IgD-negative memory B cell (primary cell): ENCODE measurements around the gene GLIS1. TPM values are rescaled to one million over a fixed set of nuclear protein-coding genes. Genes with fewer than 3 reads are reported as not detected.

Experiments used
- H3K27ac Mint-ChIP-seq, 3 donors: one replicate each; pipeline ENCODE4 v1.8.0; 2020 to 2022; ENCODE audit warnings: mild to moderate bottlenecking in 3 of 3, mixed read lengths in 3 of 3, moderate library complexity in 1 of 3
- H3K27me3 Mint-ChIP-seq: one replicate; pipeline ENCODE4 v1.8.0; 2021; ENCODE audit warnings: mixed read lengths
- H3K36me3 Mint-ChIP-seq: one replicate; pipeline ENCODE4 v1.8.0; 2020; ENCODE audit warnings: mild to moderate bottlenecking, mixed read lengths
- H3K4me1 Mint-ChIP-seq, 3 donors: one replicate each; pipeline ENCODE4 v1.8.0; 2020 to 2022; ENCODE audit warnings: mixed read lengths in 3 of 3, mild to moderate bottlenecking in 1 of 3
- H3K4me3 Mint-ChIP-seq, 4 donors: one replicate each; pipeline ENCODE4 v1.8.0; 2020 to 2022; ENCODE audit warnings: mild to moderate bottlenecking in 4 of 4, mixed read lengths in 4 of 4, moderate library complexity in 3 of 4
- H3K9me3 Mint-ChIP-seq, 3 donors: one replicate each; pipeline ENCODE4 v1.8.0; 2020 to 2021; ENCODE audit warnings: mixed read lengths in 3 of 3, mild to moderate bottlenecking in 1 of 3
- polyA plus RNA-seq: library from polyadenylated mRNA; unstranded; fragments of 300-500 nt; fragmentation: Illumina TruSeq; gene quantifications from one replicate; pipeline ENCODE4 v1.2.3, GENCODE V29; 2021

Gene GLIS1
- polyA plus RNA-seq, 1 donor from 2014 or later = not detected

GRCh38 chr1:53578358-53578757, 160.6 kb downstream of the GLIS1 start:
- peaks cover 11% of the 10 kb centered on the region for H3K27me3 Mint-ChIP-seq
- H3K4me1 Mint-ChIP-seq = no peaks in the 10 kb centered on the region
- no peak overlapping the region for H3K27ac Mint-ChIP-seq
- H3K9me3 Mint-ChIP-seq = no peaks in the 10 kb centered on the region
- no peak overlapping the region for H3K4me3 Mint-ChIP-seq
- H3K36me3 Mint-ChIP-seq = no peaks in the 10 kb centered on the region

- Mint-ChIP-seq H3K4me1 (no peaks in the 10 kb centered on the region), H3K4me3 (peak overlapping the region in 1 of 4 donors; percentile 39)
These were observed 161.2 kb downstream of the GLIS1 start for GRCh38 chr1:53577761-53578100.

DNA sequence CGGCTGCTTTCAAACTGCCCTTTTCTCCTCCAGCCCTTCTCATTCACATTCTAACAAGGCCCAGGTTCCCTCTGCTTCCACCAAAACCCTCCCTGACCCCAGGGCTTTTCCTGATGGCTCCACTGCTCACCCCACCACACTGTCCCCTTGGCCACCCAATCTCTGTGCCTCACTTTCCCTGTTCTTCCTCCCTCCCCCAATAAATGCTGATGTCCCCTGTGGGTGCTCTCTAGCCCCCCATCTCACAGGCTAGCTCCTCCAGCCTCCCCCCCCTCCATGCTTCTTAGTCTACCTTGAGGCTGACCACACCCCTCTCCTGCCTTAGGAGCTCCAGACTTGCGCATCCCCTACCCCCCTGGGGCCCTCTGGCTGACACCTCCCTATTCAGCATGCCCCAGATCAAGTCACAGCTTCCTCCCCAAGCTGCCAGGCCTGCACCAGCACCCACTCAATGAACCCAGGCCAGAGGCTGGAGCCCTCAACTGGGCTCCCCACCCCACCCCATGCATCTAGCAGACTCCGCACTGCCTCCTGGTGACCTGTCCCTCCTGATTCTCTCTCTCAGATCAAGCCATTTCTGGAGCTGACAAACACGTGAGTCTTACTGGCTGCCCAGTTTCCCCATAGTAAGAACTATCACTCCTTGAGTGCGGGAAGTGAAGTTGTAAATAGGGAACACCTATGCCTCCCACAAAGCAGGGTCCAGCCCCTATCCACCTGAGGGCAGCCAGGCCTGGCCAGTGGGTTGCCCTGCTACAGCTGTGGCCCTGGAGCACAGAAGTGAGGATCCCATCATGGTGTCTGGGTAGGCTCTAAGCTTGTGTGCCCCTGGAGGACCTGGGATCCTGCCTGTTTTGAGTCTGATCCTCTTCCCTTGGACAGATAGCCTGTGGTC, 161.9 kb downstream of the GLIS1 start:
- no peaks in the 10 kb centered on the region for H3K9me3 Mint-ChIP-seq
- H3K36me3 Mint-ChIP-seq = no peaks in the 10 kb centered on the region
- peaks cover 15% of the 10 kb centered on the region for H3K27me3 Mint-ChIP-seq
- H3K27ac Mint-ChIP-seq = no peak overlapping the region
- peak overlapping the region in 1 of 4 donors; percentile 88 for H3K4me3 Mint-ChIP-seq
- H3K4me1 Mint-ChIP-seq = no peaks in the 10 kb centered on the region

More at GRCh38 chr1:53577761-53578100, 161.2 kb downstream of the GLIS1 start:
- H3K36me3 Mint-ChIP-seq = no peaks in the 10 kb centered on the region
- no peaks in the 10 kb centered on the region for H3K9me3 Mint-ChIP-seq
- peaks cover 13% of the 10 kb centered on the region for H3K27me3 Mint-ChIP-seq
- no peak overlapping the region for H3K27ac Mint-ChIP-seq

DNA sequence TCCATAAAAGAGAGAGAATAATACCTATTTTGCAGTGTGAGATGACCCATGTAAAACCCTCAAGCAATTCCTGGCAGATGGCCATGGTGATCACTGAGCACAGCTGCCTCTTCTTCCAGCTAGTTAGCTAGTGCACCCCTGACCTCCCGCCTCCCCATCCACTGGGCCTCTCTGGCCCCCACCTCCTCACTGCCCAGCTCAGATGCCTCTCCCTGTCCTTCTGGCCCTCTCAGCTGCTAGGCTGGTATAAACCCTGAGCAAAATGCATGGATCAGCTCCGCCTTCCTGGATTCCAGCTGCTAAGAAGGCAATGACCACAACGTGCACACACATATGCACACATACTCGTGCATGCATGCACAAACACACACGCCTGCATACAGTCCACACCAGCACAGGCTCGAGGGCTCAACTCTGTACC, 162.6 kb downstream of the GLIS1 start:
- no peak overlapping the region for H3K27ac Mint-ChIP-seq

DNA sequence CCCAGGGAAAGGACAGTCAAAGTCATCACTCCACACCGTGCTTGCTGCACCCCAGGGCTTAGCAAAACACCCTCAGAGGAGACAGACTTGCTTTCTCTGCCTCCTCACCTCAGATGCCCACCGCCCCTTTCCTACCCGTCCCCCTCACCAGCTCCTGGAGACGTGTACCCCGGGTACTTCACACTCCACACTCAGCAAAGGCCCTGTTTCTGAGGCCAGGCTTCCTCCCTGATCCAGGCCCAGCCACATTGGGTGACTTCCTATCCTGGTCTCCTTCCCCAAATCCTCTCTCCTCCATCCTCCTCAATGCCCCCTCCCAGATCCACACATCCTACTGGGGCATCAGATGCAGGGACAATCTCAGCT, 163.0 kb downstream of the GLIS1 start:
- H3K4me3 Mint-ChIP-seq = no peak overlapping the region
- H3K36me3 Mint-ChIP-seq = no peaks in the 10 kb centered on the region
- no peaks in the 10 kb centered on the region for H3K9me3 Mint-ChIP-seq
- H3K27me3 Mint-ChIP-seq = peaks cover 15% of the 10 kb centered on the region
- peak overlapping the region in 1 of 3 donors; percentile 76 for H3K27ac Mint-ChIP-seq
- no peaks in the 10 kb centered on the region for H3K4me1 Mint-ChIP-seq

More for the DNA sequence above, 162.6 kb downstream of the GLIS1 start:
- Mint-ChIP-seq H3K4me3 (no peak overlapping the region), H3K36me3 (no peaks in the 10 kb centered on the region), H3K27me3 (peaks cover 15% of the 10 kb centered on the region), H3K9me3 (no peaks in the 10 kb centered on the region), H3K4me1 (no peaks in the 10 kb centered on the region)

GRCh38 chr1:53575141-53575954, 163.6 kb downstream of the GLIS1 start:
- Mint-ChIP-seq H3K27me3 (peaks cover 15% of the 10 kb centered on the region), H3K4me1 (no peaks in the 10 kb centered on the region), H3K36me3 (no peaks in the 10 kb centered on the region), H3K4me3 (no peak overlapping the region), H3K27ac (peak overlapping the region in 1 of 3 donors; percentile 76), H3K9me3 (no peaks in the 10 kb centered on the region)

- H3K27ac Mint-ChIP-seq = no peak overlapping the region
- H3K9me3 Mint-ChIP-seq = no peaks in the 10 kb centered on the region
- no peaks in the 10 kb centered on the region for H3K36me3 Mint-ChIP-seq
- H3K4me3 Mint-ChIP-seq = no peak overlapping the region
- peaks cover 17% of the 10 kb centered on the region for H3K27me3 Mint-ChIP-seq
- H3K4me1 Mint-ChIP-seq = no peaks in the 10 kb centered on the region
These were observed 164.3 kb downstream of the GLIS1 start for GRCh38 chr1:53574621-53575020.

DNA sequence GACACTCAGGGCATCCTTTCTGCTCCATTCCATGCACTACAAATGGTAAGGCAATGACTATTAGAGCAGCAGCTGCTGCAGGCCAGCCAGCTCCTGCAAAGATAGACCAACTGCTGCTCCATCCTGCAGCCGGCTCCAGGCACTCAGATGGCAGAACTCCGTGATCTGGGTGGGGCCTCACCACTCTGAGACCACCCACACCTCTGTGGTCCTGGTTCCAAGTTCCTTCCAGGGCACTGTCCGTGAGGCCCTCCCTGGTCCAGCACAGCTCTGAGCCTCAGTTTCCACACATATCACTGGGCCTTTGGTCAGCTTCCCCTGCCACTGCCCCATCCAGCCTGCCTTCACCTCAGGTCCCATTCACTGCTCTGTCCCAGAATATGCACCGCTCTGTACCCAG, 165.0 kb downstream of the GLIS1 start:
- peaks cover 0 to 2% (median 0%) of the 10 kb centered on the region in 3 donors for H3K9me3 Mint-ChIP-seq
- no peak overlapping the region for H3K27ac Mint-ChIP-seq
- peaks cover 17% of the 10 kb centered on the region for H3K27me3 Mint-ChIP-seq
- H3K36me3 Mint-ChIP-seq = no peaks in the 10 kb centered on the region
- H3K4me1 Mint-ChIP-seq = no peaks in the 10 kb centered on the region
- peak overlapping the region in 1 of 4 donors; percentile 1 for H3K4me3 Mint-ChIP-seq

- Mint-ChIP-seq H3K9me3 (peaks cover 0 to 4% (median 0%) of the 10 kb centered on the region in 3 donors), H3K27me3 (peaks cover 16% of the 10 kb centered on the region), H3K4me3 (peak overlapping the region in 1 of 4 donors; percentile 12), H3K4me1 (no peaks in the 10 kb centered on the region), H3K27ac (no peak overlapping the region), H3K36me3 (no peaks in the 10 kb centered on the region)
These were observed 165.4 kb downstream of the GLIS1 start for GRCh38 chr1:53573522-53573921.

GRCh38 chr1:53572815-53573173, 166.2 kb downstream of the GLIS1 start:
- H3K36me3 Mint-ChIP-seq = no peaks in the 10 kb centered on the region
- H3K4me1 Mint-ChIP-seq = no peaks in the 10 kb centered on the region
- H3K4me3 Mint-ChIP-seq = no peak overlapping the region
- no peak overlapping the region for H3K27ac Mint-ChIP-seq
- H3K9me3 Mint-ChIP-seq = peaks cover 0 to 4% (median 1%) of the 10 kb centered on the region in 3 donors
- H3K27me3 Mint-ChIP-seq = peaks cover 12% of the 10 kb centered on the region

GRCh38 chr1:53572065-53572814, 166.7 kb downstream of the GLIS1 start:
- Mint-ChIP-seq H3K4me3 (no peak overlapping the region), H3K4me1 (no peaks in the 10 kb centered on the region)

GRCh38 chr1:53568540-53568939, 170.4 kb downstream of the GLIS1 start:
- no peak overlapping the region for H3K4me3 Mint-ChIP-seq
- H3K27me3 Mint-ChIP-seq = peaks cover 13% of the 10 kb centered on the region
- no peak overlapping the region for H3K27ac Mint-ChIP-seq
- peaks cover 0 to 3% (median 0%) of the 10 kb centered on the region in 3 donors for H3K4me1 Mint-ChIP-seq
- peaks cover 2% of the 10 kb centered on the region for H3K36me3 Mint-ChIP-seq
- peaks cover 0 to 13% (median 1%) of the 10 kb centered on the region in 3 donors for H3K9me3 Mint-ChIP-seq

More at GRCh38 chr1:53572065-53572814, 166.7 kb downstream of the GLIS1 start:
- no peak overlapping the region for H3K27ac Mint-ChIP-seq
- H3K27me3 Mint-ChIP-seq = peaks cover 12% of the 10 kb centered on the region
- peaks cover 0 to 6% (median 1%) of the 10 kb centered on the region in 3 donors for H3K9me3 Mint-ChIP-seq
- H3K36me3 Mint-ChIP-seq = no peaks in the 10 kb centered on the region

- H3K4me1 Mint-ChIP-seq = peaks cover 0 to 3% (median 0%) of the 10 kb centered on the region in 3 donors
- peaks cover 0 to 13% (median 1%) of the 10 kb centered on the region in 3 donors for H3K9me3 Mint-ChIP-seq
- no peak overlapping the region for H3K27ac Mint-ChIP-seq
- H3K4me3 Mint-ChIP-seq = peak overlapping the region in 1 of 4 donors; percentile 12
- H3K27me3 Mint-ChIP-seq = peaks cover 14% of the 10 kb centered on the region
- H3K36me3 Mint-ChIP-seq = peaks cover 2% of the 10 kb centered on the region
These were observed 171.1 kb downstream of the GLIS1 start for GRCh38 chr1:53567851-53568250.

- peaks cover 0 to 3% (median 0%) of the 10 kb centered on the region in 3 donors for H3K4me1 Mint-ChIP-seq
- H3K4me3 Mint-ChIP-seq = peak overlapping the region in 1 of 4 donors; percentile 12
- H3K27me3 Mint-ChIP-seq = peaks cover 18% of the 10 kb centered on the region
- peaks cover 0 to 13% (median 1%) of the 10 kb centered on the region in 3 donors for H3K9me3 Mint-ChIP-seq
- H3K36me3 Mint-ChIP-seq = peaks cover 3% of the 10 kb centered on the region
- no peak overlapping the region for H3K27ac Mint-ChIP-seq
These were observed 171.5 kb downstream of the GLIS1 start for GRCh38 chr1:53567450-53567849.
